Muscle of leg (tissue), 11 donors: Measurements from ENCODE around the gene KRT84. TPM values are rescaled to one million over a fixed set of nuclear protein-coding genes. Genes with fewer than 3 reads are reported as not detected.

Source experiments
- DNase-seq: peaks from one replicate; pipeline ENCODE4 v3.0.0; 2013
- H3K27ac ChIP-seq: one replicate; pipeline ENCODE4 v1.5.1; 2013; ENCODE audit warnings: mild to moderate bottlenecking, low read length, control low read depth
- H3K27me3 ChIP-seq: one replicate; pipeline ENCODE4 v1.6.1; 2013; ENCODE audit warnings: low read length; ENCODE audit not compliant: control insufficient read depth, insufficient read depth
- H3K36me3 ChIP-seq: one replicate; pipeline ENCODE4 v1.6.1; 2013; ENCODE audit warnings: low read length; ENCODE audit not compliant: control insufficient read depth, insufficient read depth
- H3K4me1 ChIP-seq: one replicate; pipeline ENCODE4 v1.6.1; 2013; ENCODE audit warnings: low read length; ENCODE audit not compliant: control insufficient read depth, insufficient read depth
- H3K4me3 ChIP-seq: one replicate; pipeline ENCODE4 v1.5.1; 2013; ENCODE audit warnings: low read length, control low read depth
- H3K9me3 ChIP-seq: replicated peaks from 2 replicates; pipeline ENCODE4 v1.6.1; 2013; ENCODE audit warnings: low read depth, low read length; ENCODE audit not compliant: control insufficient read depth
- WGBS: methylation state at CpG from one replicate; pipeline ENCODE4 v1.1.5; 2013; ENCODE audit warnings: missing lambda C conversion rate; ENCODE audit not compliant: insufficient coverage; 5-methylcytosine and 5-hydroxymethylcytosine counted together
- polyA plus RNA-seq, 8 donors: library from polyadenylated mRNA; unstranded; fragments of 120-200 nt; gene quantifications; one replicate each; pipeline versions ENCODE4 v1.2.1 to v1.2.3, GENCODE V29; 2013; ENCODE audit warnings: inconsistent platforms in 1 of 8, low replicate concordance in 1 of 8; ENCODE audit not compliant: insufficient read length in 8 of 8, insufficient read depth in 1 of 8
- total RNA-seq: library from RNA; stranded (reverse); fragments of 120-200 nt; gene quantifications from one replicate; pipeline ENCODE4 v1.2.4, GENCODE V29; 2013

Gene KRT84
- total and polyA plus RNA-seq, 9 donors = not detected

GRCh38 chr12:52333321-52333720, 52.1 kb downstream of the KRT84 start:
- Histone ChIP-seq H3K4me1 (no peaks in the 10 kb centered on the region), H3K36me3 (no peaks in the 10 kb centered on the region), H3K9me3 (peaks cover 7% of the 10 kb centered on the region), H3K4me3 (no peak overlapping the region), H3K27ac (no peak overlapping the region), H3K27me3 (peaks cover 13% of the 10 kb centered on the region)
- WGBS = 42% methylated on average over 2 of the region's 3 CpGs
- DNase-seq = no peak

GRCh38 chr12:52332381-52332780, 53.1 kb downstream of the KRT84 start:
- Histone ChIP-seq H3K27ac (no peak overlapping the region), H3K36me3 (no peaks in the 10 kb centered on the region), H3K9me3 (peaks cover 7% of the 10 kb centered on the region), H3K4me3 (no peak overlapping the region), H3K4me1 (no peaks in the 10 kb centered on the region), H3K27me3 (peaks cover 13% of the 10 kb centered on the region)
- DNase-seq = no peak
- WGBS = 100% methylated on average over 1 of the region's 1 CpG

DNA sequence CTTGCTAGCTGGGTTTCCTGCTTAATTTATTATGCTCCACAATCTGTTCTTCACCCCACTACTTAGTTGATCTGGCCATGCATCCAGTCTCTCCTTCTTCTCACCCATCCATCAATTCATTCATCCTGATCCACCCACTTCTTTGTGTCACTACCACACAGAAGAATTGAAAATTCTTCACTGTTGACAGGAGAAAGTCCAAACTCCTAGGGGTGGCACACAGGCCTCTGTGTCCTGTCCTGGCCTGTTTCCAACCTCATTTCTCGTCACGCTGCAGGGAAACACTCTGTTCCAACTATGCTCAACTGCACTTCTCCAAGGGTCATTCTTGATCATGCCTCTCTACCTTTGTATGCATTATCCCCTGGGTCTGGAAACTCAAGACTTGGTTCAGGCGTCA, 53.6 kb downstream of the KRT84 start:
- DNase-seq = no peak
- H3K27ac ChIP-seq = no peak overlapping the region
- H3K9me3 ChIP-seq = peaks cover 7% of the 10 kb centered on the region
- H3K36me3 ChIP-seq = no peaks in the 10 kb centered on the region
- no peaks in the 10 kb centered on the region for H3K4me1 ChIP-seq
- H3K4me3 ChIP-seq = no peak overlapping the region
- H3K27me3 ChIP-seq = peaks cover 13% of the 10 kb centered on the region
- WGBS = 71% methylated on average over 2 of the region's 3 CpGs

GRCh38 chr12:52331039-52331438, 54.4 kb downstream of the KRT84 start:
- Histone ChIP-seq H3K36me3 (no peaks in the 10 kb centered on the region), H3K9me3 (peaks cover 7% of the 10 kb centered on the region), H3K27me3 (peaks cover 13% of the 10 kb centered on the region), H3K4me3 (no peak overlapping the region), H3K4me1 (no peaks in the 10 kb centered on the region), H3K27ac (no peak overlapping the region)
- 50% methylated on average over 1 of the region's 1 CpG for WGBS
- no peak for DNase-seq

DNA sequence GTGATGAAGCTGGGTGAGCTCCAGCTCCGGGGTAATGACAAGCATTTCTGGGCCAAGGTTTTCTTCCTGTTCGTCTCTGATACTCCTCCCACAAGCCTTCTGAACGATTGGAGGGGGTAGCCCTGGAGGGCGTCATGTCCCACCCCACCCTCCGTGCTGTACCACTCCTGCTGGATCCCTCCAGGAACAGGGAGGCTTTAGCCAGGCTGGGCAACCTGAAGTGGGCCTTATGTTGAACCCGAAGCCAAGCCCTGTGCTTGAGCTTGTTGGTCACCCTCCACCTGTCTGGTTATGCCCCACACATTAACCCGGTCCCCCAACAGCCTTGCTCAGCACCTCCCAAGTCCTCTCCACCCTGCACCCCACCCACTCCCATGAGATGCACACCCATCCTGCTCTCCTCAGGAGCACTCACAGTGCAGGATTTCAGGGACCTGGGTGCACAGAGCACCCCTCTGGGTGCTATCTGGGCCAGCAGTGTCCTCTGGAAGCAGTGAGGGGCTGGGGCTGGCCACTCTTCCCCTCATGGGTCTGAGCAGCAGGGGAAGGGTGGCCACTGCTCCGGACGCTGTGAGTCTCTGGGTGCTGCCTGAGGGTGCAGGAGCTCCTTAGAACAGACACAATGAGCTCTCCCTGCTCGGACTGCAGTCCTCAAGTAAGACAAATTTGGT, 57.5 kb downstream of the KRT84 start:
- no peak overlapping the region for H3K27ac ChIP-seq
- H3K36me3 ChIP-seq = no peaks in the 10 kb centered on the region
- no peak for DNase-seq
- H3K27me3 ChIP-seq = peaks cover 16% of the 10 kb centered on the region
- H3K4me3 ChIP-seq = no peak overlapping the region
- no peaks in the 10 kb centered on the region for H3K4me1 ChIP-seq
- whole genome bisulfite sequencing = 74% methylated on average over 8 of the region's 10 CpGs
- no peaks in the 10 kb centered on the region for H3K9me3 ChIP-seq

Other genes with a start within 250 kb of the KRT84 start
- gene KRT80, start 193.6 kb downstream of the KRT84 start, total RNA-seq = 0.62 TPM
- gene KRT80, start 193.6 kb downstream of the KRT84 start, polyA plus RNA-seq = 1 to 10 TPM; 1.8 to 5.8 (median 3.6) TPM
- gene KRT7, start 152.4 kb downstream of the KRT84 start, total RNA-seq = 0.31 TPM
- 1 to 10 TPM in 6 of 8 donors, under 1 TPM in 2; 0.70 to 7.1 (median 2.5) TPM for gene KRT7, start 152.4 kb downstream of the KRT84 start, polyA plus RNA-seq
- gene KRT86, start 111.0 kb downstream of the KRT84 start, total RNA-seq = 0.04 TPM
- under 1 TPM in 7 of 8 donors, not detected in 1; 0.07 to 0.34 (median 0.25) TPM for gene KRT86, start 111.0 kb downstream of the KRT84 start, polyA plus RNA-seq
- 0.04 TPM for gene KRT81, start 94.1 kb downstream of the KRT84 start, total RNA-seq
- gene KRT81, start 94.1 kb downstream of the KRT84 start, polyA plus RNA-seq = under 1 TPM in 6 of 8 donors, not detected in 2; 0.06 to 0.22 (median 0.17) TPM
- not detected for gene KRT83, start 64.3 kb downstream of the KRT84 start, total RNA-seq
- gene KRT83, start 64.3 kb downstream of the KRT84 start, polyA plus RNA-seq = not detected
- not detected for gene KRT85, start 18.2 kb downstream of the KRT84 start, total RNA-seq
- not detected for gene KRT85, start 18.2 kb downstream of the KRT84 start, polyA plus RNA-seq
- gene KRT82, start 20.7 kb upstream of the KRT84 start, total RNA-seq = not detected
- not detected for gene KRT82, start 20.7 kb upstream of the KRT84 start, polyA plus RNA-seq
- not detected for gene KRT75, start 48.7 kb upstream of the KRT84 start, total RNA-seq
- not detected for gene KRT75, start 48.7 kb upstream of the KRT84 start, polyA plus RNA-seq
- not detected for gene KRT6B, start 66.5 kb upstream of the KRT84 start, total RNA-seq
- under 1 TPM in 1 of 8 donors, not detected in 7; 0.44 TPM for gene KRT6B, start 66.5 kb upstream of the KRT84 start, polyA plus RNA-seq
- not detected for gene KRT6C, start 88.2 kb upstream of the KRT84 start, total RNA-seq
- gene KRT6C, start 88.2 kb upstream of the KRT84 start, polyA plus RNA-seq = under 1 TPM in 1 of 8 donors, not detected in 7; 0.32 TPM
- gene KRT6A, start 107.6 kb upstream of the KRT84 start, total RNA-seq = not detected
- gene KRT6A, start 107.6 kb upstream of the KRT84 start, polyA plus RNA-seq = 10 to 100 TPM in 1 of 8 donors, under 1 TPM in 3, not detected in 4; 0.05 to 26.4 (median 0.63) TPM
- gene KRT5, start 134.7 kb upstream of the KRT84 start, total RNA-seq = 0.66 TPM
- 100 to 1,000 TPM in 1 of 8 donors, 10 to 100 TPM in 1, 1 to 10 TPM in 1, under 1 TPM in 5; 0.21 to 383 (median 0.62) TPM for gene KRT5, start 134.7 kb upstream of the KRT84 start, polyA plus RNA-seq
- not detected for gene KRT71, start 167.5 kb upstream of the KRT84 start, total RNA-seq
- gene KRT71, start 167.5 kb upstream of the KRT84 start, polyA plus RNA-seq = not detected
- not detected for gene KRT74, start 188.2 kb upstream of the KRT84 start, total RNA-seq
- under 1 TPM in 1 of 8 donors, not detected in 7; 0.09 TPM for gene KRT74, start 188.2 kb upstream of the KRT84 start, polyA plus RNA-seq
- not detected for gene KRT72, start 215.8 kb upstream of the KRT84 start, total RNA-seq
- gene KRT72, start 215.8 kb upstream of the KRT84 start, polyA plus RNA-seq = not detected
- gene KRT73, start 232.9 kb upstream of the KRT84 start, total RNA-seq = 0.09 TPM
- under 1 TPM in 1 of 8 donors, not detected in 7; 0.12 TPM for gene KRT73, start 232.9 kb upstream of the KRT84 start, polyA plus RNA-seq